Fibroblast of lung (primary cell): ENCODE results near the gene ROBO1. TPM values are rescaled to one million over a fixed set of nuclear protein-coding genes. Genes with fewer than 3 reads are reported as not detected.
"Not testable (repeated sequence)": the region's sequence is repeated elsewhere in the genome, so short reads cannot be mapped to it uniquely, and the experiment has no call there.

ENCODE experiments used
- DNase-seq, 2 donors: peaks; one replicate each; pipeline versions ENCODE4 v3.0.0 to v3.0.0-alpha.2; 2010; ENCODE audit warnings: low read depth in 2 of 2
- H2AFZ ChIP-seq: 2 replicates; pipeline ENCODE4 v1.5.1; 2012; ENCODE audit warnings: low read length, control low read depth, inconsistent platforms
- H3K27ac ChIP-seq: 2 replicates; pipeline ENCODE4 v1.5.1; 2011; ENCODE audit warnings: low read length, control low read depth; ENCODE audit not compliant: insufficient read depth
- H3K27me3 ChIP-seq: 2 replicates; pipeline ENCODE4 v1.5.1; 2011; ENCODE audit warnings: mild to moderate bottlenecking, low read length; ENCODE audit not compliant: control insufficient read depth, insufficient read depth
- H3K36me3 ChIP-seq: 2 replicates; pipeline ENCODE4 v1.5.1; 2011; ENCODE audit warnings: low read length; ENCODE audit not compliant: control insufficient read depth, insufficient read depth
- H3K4me1 ChIP-seq: 2 replicates; pipeline ENCODE4 v1.5.1; 2011; ENCODE audit warnings: low read length; ENCODE audit not compliant: control insufficient read depth, insufficient read depth; ENCODE audit errors: extremely low read depth
- H3K4me2 ChIP-seq: 2 replicates; pipeline ENCODE4 v1.5.1; 2011; ENCODE audit warnings: low read length, control low read depth; ENCODE audit not compliant: insufficient read depth; ENCODE audit errors: extremely low read depth
- H3K4me3 ChIP-seq, 4 experiments: fragments of 200-600 bp in 1 of 4; sonication (generic) in 1 of 4; replicated peaks in 1 of 4; 2 replicates each; pipeline ENCODE4 v1.5.1; 2011 to 2016; ENCODE audit warnings: low read length in 4 of 4, low read depth in 3 of 4, mild to moderate bottlenecking in 3 of 4, control low read depth in 2 of 4, inconsistent platforms in 1 of 4, mixed read lengths in 1 of 4; ENCODE audit not compliant: insufficient read depth in 1 of 4; ENCODE audit errors: control extremely low read depth in 1 of 4
- H3K79me2 ChIP-seq: 2 replicates; pipeline ENCODE4 v1.5.1; 2012; ENCODE audit warnings: mild to moderate bottlenecking, low read length, inconsistent platforms; ENCODE audit not compliant: control insufficient read depth, insufficient read depth
- H3K9ac ChIP-seq: 2 replicates; pipeline ENCODE4 v1.5.1; 2011; ENCODE audit warnings: mild to moderate bottlenecking, low read length, control low read depth; ENCODE audit not compliant: insufficient read depth
- H3K9me3 ChIP-seq: 2 replicates; pipeline ENCODE4 v1.5.1; 2012; ENCODE audit warnings: low read depth, low read length; ENCODE audit not compliant: control insufficient read depth, insufficient read depth
- H4K20me1 ChIP-seq: 2 replicates; pipeline ENCODE4 v1.5.1; 2011; ENCODE audit warnings: low read length; ENCODE audit not compliant: control insufficient read depth, insufficient read depth; ENCODE audit errors: extremely low read depth
- EZH2 ChIP-seq: IDR thresholded peaks from 2 replicates; pipeline ENCODE4 v1.5.1; 2012; ENCODE audit warnings: low read length, control low read depth, mild to moderate bottlenecking; ENCODE audit errors: missing control alignments
- polyA plus RNA-seq, 2 donors: library from polyadenylated mRNA; depleted of rRNA in 1 of 2; stranded (reverse) in 1 of 2; unstranded in 1 of 2; fragments of >200 nt; gene quantifications; 2 replicates each; pipeline ENCODE4 v1.2.1, GENCODE V29; 2011 to 2012; ENCODE audit warnings: missing spikeins in 1 of 2
- total RNA-seq: library from RNA; depleted of rRNA; stranded (reverse); fragments of >200 nt; gene quantifications from 2 replicates; pipeline ENCODE4 v1.2.1, GENCODE V29; 2014
- TF ChIP-seq, protein P1 (sequence below), 2 donors: IDR thresholded peaks in 1 of 2; conservative IDR thresholded peaks in 1 of 2; 1 replicate in 1 of 2; 2 replicates in 1 of 2; pipeline ENCODE4 v1.5.1; 2011 to 2012; ENCODE audit warnings: low read length in 2 of 2, control low read depth in 1 of 2, inconsistent platforms in 1 of 2, low read depth in 1 of 2, mild to moderate bottlenecking in 1 of 2

ROBO1 gene
- total and polyA plus RNA-seq, 2 donors (not counting 1 experiment from before 2014, with no cell fraction given), result 53.8 to 104 TPM

DNA sequence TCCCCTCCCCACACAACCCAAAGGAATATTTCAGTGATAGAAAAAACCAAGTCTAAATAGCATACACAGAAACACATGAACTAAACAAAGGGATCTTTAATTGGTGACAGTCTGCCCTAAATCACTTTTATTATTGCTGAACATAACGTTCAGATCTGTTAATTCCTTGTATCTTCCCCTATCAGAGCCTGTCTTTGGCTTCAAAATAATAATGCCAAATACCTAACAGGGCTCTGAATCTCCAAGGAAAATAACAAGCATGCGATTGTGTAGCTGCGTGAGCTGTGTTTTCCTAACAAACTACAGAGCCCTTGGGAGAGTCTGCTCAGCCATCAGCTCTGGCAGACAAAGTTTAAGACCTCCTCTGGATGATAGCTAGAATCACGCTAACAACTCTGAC lies 1010.1 kb downstream of the ROBO1 start:
- H3K9ac ChIP-seq, result no peak overlapping the region
- no peak overlapping the region for H3K4me2 ChIP-seq
- no peak overlapping the region for H2AFZ ChIP-seq
- no peak for DNase-seq
- no peaks in the 10 kb centered on the region for H3K27me3 ChIP-seq
- no peaks in the 10 kb centered on the region for H3K9me3 ChIP-seq
- H3K4me1 ChIP-seq, result peaks cover 3% of the 10 kb centered on the region
- H3K27ac ChIP-seq, result no peak overlapping the region
- no peaks in the 10 kb centered on the region for H3K36me3 ChIP-seq
- no peak for TF ChIP-seq EZH2
- TF ChIP-seq, protein P1, sequence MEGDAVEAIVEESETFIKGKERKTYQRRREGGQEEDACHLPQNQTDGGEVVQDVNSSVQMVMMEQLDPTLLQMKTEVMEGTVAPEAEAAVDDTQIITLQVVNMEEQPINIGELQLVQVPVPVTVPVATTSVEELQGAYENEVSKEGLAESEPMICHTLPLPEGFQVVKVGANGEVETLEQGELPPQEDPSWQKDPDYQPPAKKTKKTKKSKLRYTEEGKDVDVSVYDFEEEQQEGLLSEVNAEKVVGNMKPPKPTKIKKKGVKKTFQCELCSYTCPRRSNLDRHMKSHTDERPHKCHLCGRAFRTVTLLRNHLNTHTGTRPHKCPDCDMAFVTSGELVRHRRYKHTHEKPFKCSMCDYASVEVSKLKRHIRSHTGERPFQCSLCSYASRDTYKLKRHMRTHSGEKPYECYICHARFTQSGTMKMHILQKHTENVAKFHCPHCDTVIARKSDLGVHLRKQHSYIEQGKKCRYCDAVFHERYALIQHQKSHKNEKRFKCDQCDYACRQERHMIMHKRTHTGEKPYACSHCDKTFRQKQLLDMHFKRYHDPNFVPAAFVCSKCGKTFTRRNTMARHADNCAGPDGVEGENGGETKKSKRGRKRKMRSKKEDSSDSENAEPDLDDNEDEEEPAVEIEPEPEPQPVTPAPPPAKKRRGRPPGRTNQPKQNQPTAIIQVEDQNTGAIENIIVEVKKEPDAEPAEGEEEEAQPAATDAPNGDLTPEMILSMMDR (conservative IDR thresholded peaks at IDR 0.05 in 1 of 2, IDR thresholded peaks at IDR 0.05 in 1 of 2; ENCODE audit: low read depth in 1 of 2, low read length in 2 of 2), result no peak
- H4K20me1 ChIP-seq, result no peaks in the 10 kb centered on the region
- H3K79me2 ChIP-seq, result no peaks in the 10 kb centered on the region
- no peak overlapping the region for H3K4me3 ChIP-seq

DNA sequence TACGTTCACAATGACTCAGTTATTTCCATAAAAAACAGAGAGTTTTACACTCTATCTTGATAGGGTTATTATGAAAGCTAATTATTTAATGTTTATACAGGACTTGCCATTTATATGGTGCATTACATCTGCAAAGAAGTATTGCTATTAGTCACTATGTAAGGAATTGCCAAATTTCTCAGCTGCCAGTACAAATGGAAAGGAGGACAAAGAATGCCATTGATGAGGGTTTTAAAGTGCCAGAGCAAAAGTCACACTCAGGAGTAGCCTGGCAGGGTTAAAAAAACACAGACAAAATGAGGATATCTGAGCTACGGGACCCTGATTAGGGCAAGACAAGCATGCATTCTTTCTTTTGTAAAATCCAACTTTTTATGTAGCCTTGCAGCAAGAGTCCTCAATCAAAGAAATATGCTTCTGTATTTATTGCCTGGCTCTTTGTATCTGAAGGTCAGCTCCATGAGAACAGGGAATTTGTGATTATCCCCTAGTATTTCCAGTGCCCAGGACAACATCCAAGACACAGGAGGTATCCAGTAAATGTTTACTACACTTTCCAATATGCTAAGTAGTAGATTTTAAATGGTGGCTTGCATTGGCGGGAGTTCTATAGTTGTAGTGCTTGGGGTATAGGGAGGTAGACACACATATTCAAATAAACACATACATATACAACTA lies 1013.6 kb downstream of the ROBO1 start:
- no peaks in the 10 kb centered on the region for H3K27me3 ChIP-seq
- H3K9ac ChIP-seq, result no peak overlapping the region
- no peak overlapping the region for H2AFZ ChIP-seq
- no peak overlapping the region for H3K4me3 ChIP-seq
- peak; percentile 73 to 88 for DNase-seq
- no peaks in the 10 kb centered on the region for H3K36me3 ChIP-seq
- H3K79me2 ChIP-seq, result no peaks in the 10 kb centered on the region
- no peaks in the 10 kb centered on the region for H4K20me1 ChIP-seq
- TF ChIP-seq, protein P1 (conservative IDR thresholded peaks at IDR 0.05 in 1 of 2, IDR thresholded peaks at IDR 0.05 in 1 of 2; ENCODE audit: low read depth in 1 of 2, low read length in 2 of 2), result no peak
- no peak for TF ChIP-seq EZH2
- H3K27ac ChIP-seq, result no peak overlapping the region
- H3K4me2 ChIP-seq, result peak overlapping the region; percentile 35
- H3K9me3 ChIP-seq, result no peaks in the 10 kb centered on the region
- peaks cover 3% of the 10 kb centered on the region for H3K4me1 ChIP-seq

DNA sequence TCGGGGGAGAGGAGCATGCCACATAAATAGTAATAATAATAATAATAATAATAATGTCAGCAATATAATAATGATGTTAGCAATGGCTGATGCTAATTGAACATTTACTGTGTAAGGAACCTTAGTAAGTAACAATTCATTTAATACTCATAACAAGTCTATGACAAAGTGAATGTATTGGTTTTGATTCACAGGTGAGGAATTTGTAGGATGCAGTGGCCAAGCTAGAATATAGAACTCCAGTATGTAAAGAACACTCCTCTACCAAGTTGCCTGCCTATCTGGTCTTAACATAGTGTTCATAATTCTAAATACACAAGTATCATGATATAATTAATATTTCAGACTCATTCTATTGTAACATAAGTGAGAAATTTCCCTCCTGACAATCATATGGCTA lies 1016.5 kb downstream of the ROBO1 start:
- Histone ChIP-seq H3K4me3 (no peak overlapping the region), H3K4me2 (no peak overlapping the region)
- TF ChIP-seq EZH2, result no peak
- TF ChIP-seq, protein P1 (conservative IDR thresholded peaks at IDR 0.05 in 1 of 2, IDR thresholded peaks at IDR 0.05 in 1 of 2; ENCODE audit: low read depth in 1 of 2, low read length in 2 of 2), result no peak

DNA sequence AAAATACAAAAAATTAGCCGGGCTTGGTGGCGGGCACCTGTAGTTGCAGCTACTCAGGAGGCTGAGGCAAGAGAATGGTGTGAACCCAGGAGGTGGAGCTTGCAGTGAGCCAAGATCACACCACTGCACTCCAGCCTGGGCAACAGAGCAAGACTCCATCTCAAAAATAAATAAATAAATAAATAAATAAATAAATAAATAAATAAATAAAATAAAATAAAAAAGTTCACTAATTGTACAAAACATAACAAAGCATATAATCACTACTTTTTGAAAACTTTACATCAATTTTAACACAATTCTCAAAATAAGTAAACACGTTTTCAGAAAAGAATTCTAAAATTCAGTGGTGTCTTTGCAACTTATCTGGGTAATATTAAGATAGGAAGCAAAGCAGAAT lies 1017.5 kb downstream of the ROBO1 start:
- not testable (repeated sequence) for H3K4me2 ChIP-seq, H3K4me3 ChIP-seq, DNase-seq, H4K20me1 ChIP-seq, H3K27ac ChIP-seq, H3K36me3 ChIP-seq, H2AFZ ChIP-seq, H3K27me3 ChIP-seq, H3K9me3 ChIP-seq, H3K4me1 ChIP-seq, H3K9ac ChIP-seq, H3K79me2 ChIP-seq

More for the DNA sequence above, 1016.5 kb downstream of the ROBO1 start:
- DNase-seq, result peak in 1 of 2 donors; percentile 48
- Histone ChIP-seq H2AFZ (no peak overlapping the region), H3K27me3 (no peaks in the 10 kb centered on the region), H3K79me2 (no peaks in the 10 kb centered on the region), H3K9ac (no peak overlapping the region), H4K20me1 (no peaks in the 10 kb centered on the region), H3K4me1 (peaks cover 3% of the 10 kb centered on the region), H3K9me3 (no peaks in the 10 kb centered on the region), H3K36me3 (no peaks in the 10 kb centered on the region), H3K27ac (no peak overlapping the region)
